ENCODE results near the gene PUS3.

PUS3 gene

DNA sequence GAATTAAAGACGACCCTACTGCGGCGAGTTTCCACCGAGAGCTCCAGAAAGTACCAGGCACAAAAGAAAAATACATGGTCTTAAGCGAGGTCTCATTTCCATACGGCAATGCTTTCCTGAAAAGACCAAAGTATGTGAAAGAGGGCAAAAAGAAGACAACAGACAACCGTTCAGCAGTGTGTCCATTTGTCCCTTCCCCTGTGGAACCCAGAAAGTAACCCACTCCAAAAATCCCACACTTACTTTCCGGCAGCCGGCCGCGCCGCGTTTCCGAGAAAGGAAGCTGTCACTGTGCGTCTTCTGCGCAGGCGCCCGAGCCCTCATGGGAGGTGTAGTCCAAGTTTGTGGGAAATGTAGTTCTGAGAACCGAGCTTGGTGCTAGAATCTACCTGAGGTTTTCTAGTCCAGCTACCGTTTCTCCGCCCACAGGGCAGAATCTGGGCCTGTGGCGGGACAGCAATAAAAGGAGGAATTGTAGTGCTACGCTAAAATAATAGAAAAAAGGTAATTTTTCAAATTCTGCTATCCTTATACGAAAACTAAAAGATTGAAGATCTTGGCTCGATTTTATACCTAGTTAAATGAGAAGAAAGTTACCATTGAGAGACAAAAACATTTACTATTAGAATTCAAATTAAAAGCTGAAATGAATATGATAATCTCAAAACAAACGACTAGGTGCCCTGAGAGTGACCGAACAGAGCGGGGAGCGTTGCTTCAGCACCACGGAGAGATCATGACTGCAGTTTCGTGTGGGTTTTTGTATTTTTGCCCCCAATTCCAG, at the start of gene PUS3:
PUS3 (minus strand) TSS at position 280 of the 784 bp plus-strand sequence. CDS start 6,922 bp downstream, outside the sequence.
- Mint-ChIP-seq H3K36me3 (ENCODE audit: insufficient read depth) (peaks cover 15% of the 10 kb centered on the region), H3K9me3 (no peaks in the 10 kb centered on the region), H3K27me3 (peaks cover 32% of the 10 kb centered on the region), H3K27ac (ENCODE audit: low read depth) (peak within 1 kb of the TSS; percentile 86), H3K4me1 (peaks cover 24% of the 10 kb centered on the region), H3K4me3 (peak within 1 kb of the TSS; percentile 94)
- ATAC-seq (replicated peaks; ENCODE audit: extremely low read depth, poor library complexity, severe bottlenecking) (peak; percentile 93), DNase-seq (ENCODE audit: low spot score in 2 of 2) (peak; percentile 67 to 72)

DNA sequence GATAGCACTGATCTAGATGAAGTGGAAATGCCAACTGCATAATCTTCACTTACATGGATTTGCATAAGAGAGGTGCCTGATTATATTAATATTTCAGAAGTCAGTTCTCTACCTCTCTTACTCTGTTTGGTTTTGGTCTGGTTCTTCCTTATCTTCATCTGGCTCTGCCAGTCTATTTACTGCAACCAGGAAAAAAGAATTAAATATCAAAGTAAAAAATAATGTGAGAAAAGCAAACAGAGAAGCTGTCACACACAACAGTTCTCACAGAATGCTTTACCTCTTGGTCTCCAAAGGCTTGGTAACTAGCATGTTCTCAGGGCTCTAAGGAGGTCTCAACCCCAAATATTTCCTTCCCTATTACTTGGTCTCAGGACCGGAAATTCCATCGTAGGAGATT, 49.6 kb upstream of the PUS3 start:
- H3K4me1 Mint-ChIP-seq: peaks cover 1% of the 10 kb centered on the region
- no peak for ATAC-seq (replicated peaks; ENCODE audit: extremely low read depth, poor library complexity, severe bottlenecking)
- no peak overlapping the region for H3K4me3 Mint-ChIP-seq
- H3K27me3 Mint-ChIP-seq: peaks cover 12% of the 10 kb centered on the region
- H3K9me3 Mint-ChIP-seq: no peaks in the 10 kb centered on the region
- H3K36me3 Mint-ChIP-seq (ENCODE audit: insufficient read depth): peaks cover 2% of the 10 kb centered on the region
- DNase-seq (ENCODE audit: low spot score in 2 of 2): no peak
- no peak overlapping the region for H3K27ac Mint-ChIP-seq (ENCODE audit: low read depth)

- no peaks in the 10 kb centered on the region for H3K9me3 Mint-ChIP-seq
- H3K27me3 Mint-ChIP-seq: peaks cover 10% of the 10 kb centered on the region
- no peaks in the 10 kb centered on the region for H3K4me1 Mint-ChIP-seq
- no peak overlapping the region for H3K4me3 Mint-ChIP-seq
- peaks cover 2% of the 10 kb centered on the region for H3K36me3 Mint-ChIP-seq (ENCODE audit: insufficient read depth)
- ATAC-seq (replicated peaks; ENCODE audit: extremely low read depth, poor library complexity, severe bottlenecking): no peak
- DNase-seq (ENCODE audit: low spot score in 2 of 2): no peak
- no peak overlapping the region for H3K27ac Mint-ChIP-seq (ENCODE audit: low read depth)
Observed at GRCh38 chr11:125951731-125952130, 48.7 kb upstream of the PUS3 start.

DNA sequence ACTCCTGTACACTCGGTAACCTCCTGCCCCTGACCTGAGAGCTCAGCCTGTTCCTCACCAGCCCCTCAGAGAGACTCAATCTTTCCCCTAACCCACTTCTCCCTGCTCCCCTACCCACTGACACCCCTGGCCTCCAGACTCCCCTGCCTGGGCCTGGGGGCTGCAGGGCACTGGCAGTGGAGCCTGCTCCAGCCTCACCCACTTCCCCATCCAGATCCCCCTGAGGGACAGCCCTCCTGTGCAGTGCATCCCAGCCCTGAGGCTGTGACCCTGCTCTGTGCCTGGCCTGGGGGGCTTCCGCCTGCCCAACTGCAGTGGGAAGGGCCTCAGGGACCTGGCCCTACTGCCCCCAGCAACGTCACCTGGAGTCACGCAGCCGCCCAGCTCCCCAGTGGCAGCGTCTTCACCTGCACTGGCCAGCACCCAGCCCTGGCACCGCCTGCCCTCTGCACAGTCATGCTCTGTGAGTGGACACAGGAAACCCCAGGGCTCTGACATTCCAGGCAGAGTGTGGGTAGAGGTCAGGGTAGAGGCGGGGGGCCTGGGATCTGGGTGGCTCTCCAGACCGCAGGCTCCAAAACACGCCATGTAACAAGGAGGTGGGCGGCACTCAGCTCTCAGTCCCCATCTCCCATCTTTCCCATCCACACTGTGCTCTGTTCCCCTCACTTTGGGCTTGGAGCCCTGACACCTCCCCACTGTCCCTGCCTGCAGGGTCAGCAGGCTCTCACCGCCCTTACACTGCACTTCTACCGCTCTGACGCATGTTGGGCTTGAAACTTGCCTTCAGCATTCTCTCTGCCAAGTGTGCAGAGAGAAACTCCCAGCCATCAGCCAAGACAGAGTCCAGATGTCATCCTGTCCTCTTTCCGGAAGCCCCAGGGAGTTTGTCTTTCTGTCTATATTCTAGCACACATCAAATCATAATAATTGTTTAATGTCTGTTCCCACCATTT, 48.0 kb upstream of the PUS3 start:
- H3K36me3 Mint-ChIP-seq (ENCODE audit: insufficient read depth): peaks cover 2% of the 10 kb centered on the region
- no peaks in the 10 kb centered on the region for H3K9me3 Mint-ChIP-seq
- no peak overlapping the region for H3K27ac Mint-ChIP-seq (ENCODE audit: low read depth)
- H3K4me1 Mint-ChIP-seq: no peaks in the 10 kb centered on the region
- peak in 1 of 2 donors; percentile 8 for DNase-seq (ENCODE audit: low spot score in 2 of 2)
- ATAC-seq (replicated peaks; ENCODE audit: extremely low read depth, poor library complexity, severe bottlenecking): no peak
- no peak overlapping the region for H3K4me3 Mint-ChIP-seq
- peaks cover 10% of the 10 kb centered on the region for H3K27me3 Mint-ChIP-seq

GRCh38 chr11:125950178-125950490, 47.1 kb upstream of the PUS3 start:
- Mint-ChIP-seq H3K27ac (ENCODE audit: low read depth) (no peak overlapping the region), H3K4me1 (no peaks in the 10 kb centered on the region), H3K36me3 (ENCODE audit: insufficient read depth) (peaks cover 2% of the 10 kb centered on the region), H3K9me3 (no peaks in the 10 kb centered on the region), H3K4me3 (no peak overlapping the region), H3K27me3 (peaks cover 10% of the 10 kb centered on the region)
- DNase-seq (ENCODE audit: low spot score in 2 of 2): peak in 1 of 2 donors; percentile 7
- no peak for ATAC-seq (replicated peaks; ENCODE audit: extremely low read depth, poor library complexity, severe bottlenecking)

GRCh38 chr11:125949271-125950177, 46.5 kb upstream of the PUS3 start:
- ATAC-seq (replicated peaks; ENCODE audit: extremely low read depth, poor library complexity, severe bottlenecking): no peak
- peaks cover 14% of the 10 kb centered on the region for H3K27me3 Mint-ChIP-seq
- no peak overlapping the region for H3K4me3 Mint-ChIP-seq
- H3K36me3 Mint-ChIP-seq (ENCODE audit: insufficient read depth): peaks cover 2% of the 10 kb centered on the region
- H3K4me1 Mint-ChIP-seq: no peaks in the 10 kb centered on the region
- H3K9me3 Mint-ChIP-seq: no peaks in the 10 kb centered on the region
- no peak overlapping the region for H3K27ac Mint-ChIP-seq (ENCODE audit: low read depth)
- peak in 1 of 2 donors; percentile 6 for DNase-seq (ENCODE audit: low spot score in 2 of 2)

DNA sequence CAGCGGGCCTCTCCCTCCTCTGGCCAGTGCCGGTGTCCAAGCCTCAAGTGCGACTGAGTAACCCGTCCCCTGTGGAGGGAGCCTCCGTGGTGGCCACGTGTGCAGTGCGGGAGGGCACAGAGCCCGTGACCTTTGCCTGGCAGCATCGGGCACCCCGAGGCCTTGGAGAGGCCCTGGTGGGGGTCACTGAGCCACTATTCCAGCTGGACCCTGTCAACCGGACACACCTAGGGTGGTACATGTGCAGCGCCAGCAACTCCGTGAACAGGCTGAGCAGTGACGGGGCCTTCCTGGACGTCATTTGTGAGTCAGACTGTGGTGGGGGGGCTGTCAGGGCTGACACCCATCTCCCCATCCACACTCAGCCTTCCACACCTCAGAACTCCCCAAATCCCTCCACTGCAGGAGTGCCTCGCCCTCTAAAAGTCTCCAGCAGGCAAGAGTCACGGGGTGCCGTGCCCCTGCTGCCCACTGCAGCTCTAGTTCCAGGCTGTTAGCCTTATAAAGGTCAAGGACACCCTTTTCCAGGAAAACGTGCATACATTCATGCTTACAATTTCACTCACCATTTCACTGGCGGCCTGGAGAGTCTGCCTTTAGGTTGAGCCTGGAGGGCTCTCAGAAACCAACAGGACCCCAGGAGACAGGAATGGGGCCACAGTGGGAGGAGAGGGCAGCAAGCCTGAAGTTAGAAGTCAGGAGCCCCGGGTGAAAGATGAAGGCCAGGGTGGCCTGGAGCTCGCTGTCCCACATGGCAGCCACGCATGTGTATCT, 45.5 kb upstream of the PUS3 start:
- H3K4me3 Mint-ChIP-seq: no peak overlapping the region
- H3K4me1 Mint-ChIP-seq: no peaks in the 10 kb centered on the region
- no peak overlapping the region for H3K27ac Mint-ChIP-seq (ENCODE audit: low read depth)
- peaks cover 2% of the 10 kb centered on the region for H3K36me3 Mint-ChIP-seq (ENCODE audit: insufficient read depth)
- no peak for ATAC-seq (replicated peaks; ENCODE audit: extremely low read depth, poor library complexity, severe bottlenecking)
- peaks cover 25% of the 10 kb centered on the region for H3K27me3 Mint-ChIP-seq
- no peak for DNase-seq (ENCODE audit: low spot score in 2 of 2)
- no peaks in the 10 kb centered on the region for H3K9me3 Mint-ChIP-seq

- no peak overlapping the region for H3K4me3 Mint-ChIP-seq
- peaks cover 2% of the 10 kb centered on the region for H3K36me3 Mint-ChIP-seq (ENCODE audit: insufficient read depth)
- peaks cover 25% of the 10 kb centered on the region for H3K27me3 Mint-ChIP-seq
- no peaks in the 10 kb centered on the region for H3K4me1 Mint-ChIP-seq
- no peak for ATAC-seq (replicated peaks; ENCODE audit: extremely low read depth, poor library complexity, severe bottlenecking)
- no peaks in the 10 kb centered on the region for H3K9me3 Mint-ChIP-seq
- no peak for DNase-seq (ENCODE audit: low spot score in 2 of 2)
- H3K27ac Mint-ChIP-seq (ENCODE audit: low read depth): no peak overlapping the region
Observed at GRCh38 chr11:125947419-125948277, 44.6 kb upstream of the PUS3 start.

DNA sequence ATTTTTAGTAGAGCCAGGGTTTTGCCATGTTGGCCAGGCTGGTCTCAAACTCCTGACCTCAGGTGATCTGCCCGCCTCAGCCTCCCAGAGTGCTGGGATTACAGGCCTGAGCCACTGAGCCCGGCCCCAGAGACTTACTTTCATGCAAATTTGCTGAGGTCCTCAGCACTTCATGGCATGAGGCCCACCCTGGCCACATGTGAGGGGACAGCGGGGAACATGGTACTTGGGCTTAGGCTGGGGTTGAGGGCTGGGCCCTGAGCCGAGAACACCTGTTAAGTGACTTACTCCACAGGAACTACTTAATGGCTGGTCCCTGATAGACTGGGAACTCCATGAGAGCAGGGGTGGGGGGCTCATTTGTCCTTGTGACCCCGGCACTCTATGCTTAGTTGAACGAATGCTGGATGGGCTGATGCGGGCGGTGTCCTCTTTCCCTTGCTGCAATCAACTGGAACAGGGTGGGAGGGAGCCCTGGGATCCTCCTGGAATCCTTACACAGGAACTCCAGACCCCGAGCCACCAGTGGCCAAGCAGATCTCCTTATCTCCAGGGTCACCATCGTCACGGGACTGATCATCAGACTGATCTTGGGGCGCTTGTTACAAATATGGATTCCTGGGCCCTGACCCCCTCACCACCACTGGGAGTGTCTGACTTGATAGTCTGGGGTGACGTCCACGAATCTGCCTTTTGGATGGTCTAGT, 43.9 kb upstream of the PUS3 start:
- no peak overlapping the region for H3K27ac Mint-ChIP-seq (ENCODE audit: low read depth)

GRCh38 chr11:125945797-125946520, 43.0 kb upstream of the PUS3 start, which contains the start of gene VSIG10L2:
Gene VSIG10L2, plus strand, starts transcription at chr11:125946044. Its CDS starts 12 bp downstream, at chr11:125946056.
- DNase-seq (ENCODE audit: low spot score in 2 of 2) (no peak), ATAC-seq (replicated peaks; ENCODE audit: extremely low read depth, poor library complexity, severe bottlenecking) (no peak)
- Mint-ChIP-seq H3K27ac (ENCODE audit: low read depth) (no peak within 1 kb of the TSS), H3K27me3 (peaks cover 16% of the 10 kb centered on the region), H3K36me3 (ENCODE audit: insufficient read depth) (peaks cover 2% of the 10 kb centered on the region), H3K4me1 (peaks cover 8% of the 10 kb centered on the region), H3K4me3 (no peak within 1 kb of the TSS), H3K9me3 (no peaks in the 10 kb centered on the region)

More for the DNA sequence above, 43.9 kb upstream of the PUS3 start:
- no peak for ATAC-seq (replicated peaks; ENCODE audit: extremely low read depth, poor library complexity, severe bottlenecking)
- peaks cover 25% of the 10 kb centered on the region for H3K27me3 Mint-ChIP-seq
- H3K9me3 Mint-ChIP-seq: no peaks in the 10 kb centered on the region
- H3K4me1 Mint-ChIP-seq: peaks cover 5% of the 10 kb centered on the region
- no peak for DNase-seq (ENCODE audit: low spot score in 2 of 2)
- H3K36me3 Mint-ChIP-seq (ENCODE audit: insufficient read depth): peaks cover 2% of the 10 kb centered on the region
- no peak overlapping the region for H3K4me3 Mint-ChIP-seq

Measured in central memory CD8-positive, alpha-beta T cell (primary cell).